Mucosa of descending colon (tissue), 3 donors: Measurements from ENCODE around the gene EGLN3. TPM values are rescaled to one million over a fixed set of nuclear protein-coding genes. Genes with fewer than 3 reads are reported as not detected.
"Not testable (repeated sequence)": the region's sequence is repeated elsewhere in the genome, so short reads cannot be mapped to it uniquely, and the experiment has no call there.

Source experiments
- ATAC-seq: fragments of 200-7000 bp; cut with Tn5 transposase; one replicate; pipeline ENCODE4 v1.9.1; 2020; ENCODE audit warnings: mild to moderate bottlenecking, moderate library complexity
- DNase-seq, 3 donors: peaks; one replicate each; pipeline ENCODE4 v3.0.0-alpha.2; 2020
- H3K36me3 ChIP-seq: fragments of 200-600 bp; one replicate; pipeline ENCODE4 v1.8.0; 2021; ENCODE audit warnings: low read depth, mild to moderate bottlenecking
- H3K4me1 ChIP-seq: fragments of 200-600 bp; one replicate; pipeline ENCODE4 v1.8.0; 2021; ENCODE audit warnings: low read depth, mild to moderate bottlenecking
- H3K4me3 ChIP-seq: fragments of 200-600 bp; one replicate; pipeline ENCODE4 v1.8.0; 2021; ENCODE audit warnings: mild to moderate bottlenecking
- H3K9me3 ChIP-seq: fragments of 200-600 bp; one replicate; pipeline ENCODE4 v1.8.0; 2021; ENCODE audit warnings: mild to moderate bottlenecking
- CTCF ChIP-seq: fragments of 200-600 bp; IDR thresholded peaks from one replicate; pipeline ENCODE4 v1.8.0; 2022; ENCODE audit warnings: antibody characterized with exemption, mild to moderate bottlenecking
- intact Hi-C, 2 donors: fragments of 100-400 bp; cut with DNase I in 1 of 2; cut with micrococcal nuclease in 1 of 2; formaldehyde crosslinking; loops; one replicate each; pipeline versions ENCODE4 v1.11.0 to v1.11.1; 2022; cut with DNase I, micrococcal nuclease
- total RNA-seq, 3 donors: library from RNA; stranded (reverse); fragmentation: NEBNext Ultra II Directional in 2 of 3; extraction: Animal tissue kit (Norgen Biotek cat#: 25700) in 2 of 3; gene quantifications; one replicate each; pipeline versions ENCODE4 v1.2.1 to v1.2.4, GENCODE V29; 2021 to 2023
- donor health status: DM: no; HTN: no; CAD: no; lungs with moderate emphysema.
- donor health status: DM: no; HTN: no; CAD: no.
- donor health status: DM: no; HTN: yes; CAD: no.

Gene EGLN3
- total RNA-seq, 3 donors from 2014 or later = 50.8 to 140 (median 72.8) TPM

GRCh38 chr14:33929799-33930408 is 21.0 kb downstream of the EGLN3 start:
- Histone ChIP-seq H3K9me3 (no peaks in the 10 kb centered on the region), H3K4me1 (peaks cover 12% of the 10 kb centered on the region), H3K4me3 (no peak overlapping the region), H3K36me3 (no peaks in the 10 kb centered on the region)
- TF ChIP-seq CTCF = no peak
- DNase-seq (no peak), ATAC-seq (no peak)
- intact Hi-C loops = no loop called here

- no peak for DNase-seq
- TF ChIP-seq CTCF = no peak
- Histone ChIP-seq H3K4me1 (peaks cover 7% of the 10 kb centered on the region), H3K36me3 (no peaks in the 10 kb centered on the region), H3K4me3 (no peak overlapping the region), H3K9me3 (no peaks in the 10 kb centered on the region)
- ATAC-seq = no peak
- intact Hi-C loops = no loop called here
Observed at GRCh38 chr14:33928895-33929294, 22.0 kb downstream of the EGLN3 start.

GRCh38 chr14:33927944-33928343 is 22.9 kb downstream of the EGLN3 start:
- H3K36me3 ChIP-seq = no peaks in the 10 kb centered on the region
- intact Hi-C loops = no loop called here
- no peak for ATAC-seq

GRCh38 chr14:33926967-33927366 is 23.9 kb downstream of the EGLN3 start:
- intact Hi-C loops = not testable (repeated sequence)

More at GRCh38 chr14:33927944-33928343, 22.9 kb downstream of the EGLN3 start:
- DNase-seq = no peak
- Histone ChIP-seq H3K9me3 (no peaks in the 10 kb centered on the region), H3K4me1 (no peaks in the 10 kb centered on the region), H3K4me3 (no peak overlapping the region)
- TF ChIP-seq CTCF = no peak

GRCh38 chr14:33925946-33926345 is 24.9 kb downstream of the EGLN3 start:
- no peaks in the 10 kb centered on the region for H3K9me3 ChIP-seq
- ATAC-seq = no peak

More at GRCh38 chr14:33926967-33927366, 23.9 kb downstream of the EGLN3 start:
- not testable (repeated sequence) for ATAC-seq, H3K36me3 ChIP-seq, H3K4me3 ChIP-seq, H3K9me3 ChIP-seq, H3K4me1 ChIP-seq, DNase-seq

GRCh38 chr14:33925235-33925634 is 25.6 kb downstream of the EGLN3 start:
- ATAC-seq = no peak
- Histone ChIP-seq H3K4me3 (no peak overlapping the region), H3K9me3 (no peaks in the 10 kb centered on the region), H3K36me3 (no peaks in the 10 kb centered on the region), H3K4me1 (no peaks in the 10 kb centered on the region)
- TF ChIP-seq CTCF = no peak
- no peak for DNase-seq
- intact Hi-C loops = no loop called here

More at GRCh38 chr14:33925946-33926345, 24.9 kb downstream of the EGLN3 start:
- no peak for TF ChIP-seq CTCF
- no peaks in the 10 kb centered on the region for H3K4me1 ChIP-seq
- no peak for DNase-seq
- no peak overlapping the region for H3K4me3 ChIP-seq
- intact Hi-C loops = no loop called here
- H3K36me3 ChIP-seq = no peaks in the 10 kb centered on the region
